PC-3 (cell line): ENCODE results near the gene HOXC11. TPM values are rescaled to one million over a fixed set of nuclear protein-coding genes. Genes with fewer than 3 reads are reported as not detected.

Experiments
- ATAC-seq: fragments of 200-7000 bp; cut with Tn5 transposase; 2 replicates; pipeline ENCODE4 v1.9.1; 2020; ENCODE audit warnings: mild to moderate bottlenecking, moderate library complexity
- BruUV-seq: library from RNA; stranded (reverse); fragments of 400-500 nt; replicated peaks from 2 replicates; lab custom pipeline; 2021; lab: Mats Ljungman, UMichigan
- CTCF ChIA-PET: fragments of 300-600 bp; sonication (Branson Sonifier 250); formaldehyde crosslinking; loops from one replicate; lab custom pipeline; 2022; ENCODE audit warnings: antibody characterized with exemption; lab: Charles Lee
- POLR2A ChIA-PET: fragments of 300-600 bp; sonication (Branson Sonifier 250); formaldehyde crosslinking; loops from one replicate; lab custom pipeline; 2022; ENCODE audit warnings: antibody characterized with exemption; ENCODE audit not compliant: unreplicated experiment; lab: Charles Lee
- DNase-seq: peaks from one replicate; pipeline ENCODE4 v3.0.0-alpha.2; 2015
- H2AFZ ChIP-seq: fragments of 300-600 bp; sonication (generic); 2 replicates; pipeline ENCODE4 v1.6.0; 2016; ENCODE audit warnings: antibody characterized with exemption, low read length
- H3F3A ChIP-seq: fragments of 300-600 bp; sonication (generic); one replicate; pipeline ENCODE4 v1.6.0; 2017; ENCODE audit warnings: antibody characterized with exemption, low read length, control low read depth, mild to moderate bottlenecking; ENCODE audit not compliant: unreplicated experiment
- H3K27ac ChIP-seq: fragments of 300-600 bp; sonication (generic); 2 replicates; pipeline ENCODE4 v1.5.1; 2016; ENCODE audit warnings: mild to moderate bottlenecking, low read length
- H3K27me3 ChIP-seq: fragments of 300-600 bp; sonication (generic); 2 replicates; pipeline ENCODE4 v1.6.1; 2016; ENCODE audit warnings: low read length, mixed read lengths
- H3K36me3 ChIP-seq: fragments of 300-600 bp; sonication (generic); 2 replicates; pipeline ENCODE4 v1.6.1; 2016; ENCODE audit warnings: low read depth, mixed run types, low read length, mixed read lengths
- H3K4me1 ChIP-seq: fragments of 300-600 bp; sonication (generic); 2 replicates; pipeline ENCODE4 v1.5.1; 2016; ENCODE audit warnings: low read length; ENCODE audit not compliant: insufficient read depth
- H3K4me2 ChIP-seq: fragments of 300-600 bp; sonication (generic); 2 replicates; pipeline ENCODE4 v1.6.0; 2016; ENCODE audit warnings: low read length
- H3K4me3 ChIP-seq: fragments of 300-600 bp; sonication (generic); 2 replicates; pipeline ENCODE4 v1.5.1; 2016; ENCODE audit warnings: mild to moderate bottlenecking, low read length, mixed read lengths
- H3K79me2 ChIP-seq: fragments of 300-600 bp; sonication (generic); 2 replicates; pipeline ENCODE4 v1.6.1; 2017; ENCODE audit warnings: low read length, mixed read lengths
- H3K9ac ChIP-seq: fragments of 300-600 bp; sonication (generic); 2 replicates; pipeline ENCODE4 v1.6.0; 2016; ENCODE audit warnings: mild to moderate bottlenecking, low read length
- H3K9me2 ChIP-seq: fragments of 300-600 bp; sonication (generic); replicated peaks from 2 replicates; pipeline ENCODE4 v1.6.1; 2016; ENCODE audit warnings: mixed run types, low read length, mixed read lengths
- H3K9me3 ChIP-seq: fragments of 300-600 bp; sonication (generic); 2 replicates; pipeline ENCODE4 v1.6.1; 2016; ENCODE audit warnings: low read length, mixed read lengths
- H4K20me1 ChIP-seq: fragments of 300-600 bp; sonication (generic); 2 replicates; pipeline ENCODE4 v1.6.1; 2016; ENCODE audit warnings: low read length, mixed read lengths
- EZH2 ChIP-seq: fragments of 300-600 bp; sonication (generic); IDR thresholded peaks from one replicate; pipeline ENCODE4 v1.6.1; 2017; ENCODE audit warnings: antibody characterized with exemption, mild to moderate bottlenecking, low read length; ENCODE audit not compliant: unreplicated experiment
- EZH2phosphoT487 ChIP-seq: fragments of 300-600 bp; sonication (generic); IDR thresholded peaks from 2 replicates; pipeline ENCODE4 v1.6.1; 2018; ENCODE audit warnings: mild to moderate bottlenecking, antibody characterized with exemption, low read length, borderline replicate concordance
- intact Hi-C: fragments of 100-400 bp; cut with micrococcal nuclease; formaldehyde crosslinking; loops from 2 replicates; pipeline ENCODE4 v1.9.0; 2023
- total RNA-seq: library from RNA; depleted of rRNA; stranded (reverse); fragments of >200 nt; gene quantifications from 2 replicates; pipeline ENCODE4 v1.2.3, GENCODE V29; 2014
- TF ChIP-seq, protein P1 (sequence below): fragments of 300-600 bp; sonication (generic); conservative IDR thresholded peaks from 2 replicates; pipeline ENCODE4 v1.5.1; 2017; ENCODE audit warnings: antibody characterized with exemption, low read depth, mild to moderate bottlenecking, low read length

The HOXC11 gene
- total RNA-seq, 1 experiment from 2014 or later: 0.84 TPM

DNA sequence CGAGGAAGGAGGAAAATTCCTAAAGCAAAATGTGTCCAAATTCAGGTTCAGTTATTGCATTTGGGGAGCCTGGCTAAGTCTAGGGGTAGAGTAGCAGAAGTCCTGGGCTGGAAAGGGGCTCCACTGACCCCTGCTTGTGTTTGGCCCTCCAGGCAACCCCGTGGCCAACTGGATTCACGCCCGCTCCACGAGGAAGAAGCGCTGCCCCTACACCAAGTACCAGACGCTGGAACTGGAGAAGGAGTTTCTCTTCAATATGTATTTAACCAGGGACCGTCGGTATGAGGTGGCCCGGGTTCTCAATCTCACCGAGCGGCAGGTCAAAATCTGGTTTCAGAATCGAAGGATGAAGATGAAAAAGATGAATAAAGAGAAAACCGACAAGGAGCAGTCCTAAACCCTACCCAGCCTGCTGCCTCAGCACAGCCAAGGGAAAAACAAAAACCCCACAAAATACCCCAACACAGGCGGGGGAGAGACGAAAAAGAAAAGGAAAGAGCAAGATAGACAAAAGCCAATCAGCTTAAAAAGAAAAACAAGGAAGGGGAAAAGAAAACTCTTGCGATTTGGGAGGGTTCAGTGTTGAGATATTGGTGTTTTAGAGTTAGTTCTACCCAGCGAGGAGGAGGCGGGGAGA is 29.5 kb downstream of the HOXC11 start:
- Histone ChIP-seq H3K4me1 (peaks cover 10% of the 10 kb centered on the region), H3K9ac (no peak overlapping the region), H3K9me2 (no peaks in the 10 kb centered on the region), H3K9me3 (no peaks in the 10 kb centered on the region), H3F3A (no peaks in the 10 kb centered on the region), H3K79me2 (peaks cover 16% of the 10 kb centered on the region; the same call in 1 of the 2 replicates), H3K4me3 (no peak overlapping the region), H3K27me3 (no peaks in the 10 kb centered on the region), H3K27ac (no peak overlapping the region), H3K4me2 (no peak overlapping the region), H3K36me3 (no peaks in the 10 kb centered on the region), H2AFZ (no peak overlapping the region), H4K20me1 (no peaks in the 10 kb centered on the region)
- no TSS peak for BruUV-seq
- TF ChIP-seq EZH2phosphoT487: no peak
- no peak for TF ChIP-seq EZH2
- TF ChIP-seq, protein P1, sequence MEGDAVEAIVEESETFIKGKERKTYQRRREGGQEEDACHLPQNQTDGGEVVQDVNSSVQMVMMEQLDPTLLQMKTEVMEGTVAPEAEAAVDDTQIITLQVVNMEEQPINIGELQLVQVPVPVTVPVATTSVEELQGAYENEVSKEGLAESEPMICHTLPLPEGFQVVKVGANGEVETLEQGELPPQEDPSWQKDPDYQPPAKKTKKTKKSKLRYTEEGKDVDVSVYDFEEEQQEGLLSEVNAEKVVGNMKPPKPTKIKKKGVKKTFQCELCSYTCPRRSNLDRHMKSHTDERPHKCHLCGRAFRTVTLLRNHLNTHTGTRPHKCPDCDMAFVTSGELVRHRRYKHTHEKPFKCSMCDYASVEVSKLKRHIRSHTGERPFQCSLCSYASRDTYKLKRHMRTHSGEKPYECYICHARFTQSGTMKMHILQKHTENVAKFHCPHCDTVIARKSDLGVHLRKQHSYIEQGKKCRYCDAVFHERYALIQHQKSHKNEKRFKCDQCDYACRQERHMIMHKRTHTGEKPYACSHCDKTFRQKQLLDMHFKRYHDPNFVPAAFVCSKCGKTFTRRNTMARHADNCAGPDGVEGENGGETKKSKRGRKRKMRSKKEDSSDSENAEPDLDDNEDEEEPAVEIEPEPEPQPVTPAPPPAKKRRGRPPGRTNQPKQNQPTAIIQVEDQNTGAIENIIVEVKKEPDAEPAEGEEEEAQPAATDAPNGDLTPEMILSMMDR: no peak
- CTCF ChIA-PET: interaction anchor here (0.6 kb wide), 1 partner anchor 245 kb away, joined by 15 read pairs; no protein-coding TSS in a partner anchor
- no peak for ATAC-seq
- POLR2A ChIA-PET: no interaction called here
- no peak for DNase-seq
- intact Hi-C loops: no loop called here

DNA sequence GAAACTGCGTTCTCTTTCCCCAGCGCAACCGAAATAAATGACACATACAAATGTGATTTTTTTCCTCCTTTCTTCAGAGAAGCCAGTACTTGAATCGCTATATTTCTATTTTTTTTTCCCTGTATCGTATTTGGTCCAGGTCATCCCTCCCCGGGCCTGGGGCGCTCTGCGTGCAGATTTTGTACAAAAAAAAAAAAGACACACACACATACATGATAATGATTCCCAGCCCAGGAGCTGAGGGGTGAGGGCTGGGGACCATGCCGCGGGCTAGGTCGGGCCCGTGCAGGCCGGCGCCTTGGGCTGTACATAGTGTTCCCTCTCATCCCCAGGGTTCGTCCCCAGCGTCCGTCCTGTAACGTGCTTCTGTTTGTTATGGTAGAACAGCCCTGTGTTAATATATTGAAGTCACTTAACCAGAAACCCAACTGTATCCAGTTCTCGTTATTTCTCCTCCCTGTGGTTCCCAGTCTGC is 30.0 kb downstream of the HOXC11 start:
- TF ChIP-seq, protein P1: no peak
- TF ChIP-seq EZH2: no peak
- no peak for TF ChIP-seq EZH2phosphoT487
- intact Hi-C loops: no loop called here
- Histone ChIP-seq H3K27me3 (no peaks in the 10 kb centered on the region), H3K27ac (no peak overlapping the region), H3K79me2 (peaks cover 10% of the 10 kb centered on the region; the same call in 1 of the 2 replicates), H3K4me2 (no peak overlapping the region), H3K4me3 (no peak overlapping the region), H2AFZ (no peak overlapping the region), H3K9me3 (no peaks in the 10 kb centered on the region), H3K4me1 (peaks cover 11% of the 10 kb centered on the region), H3F3A (no peaks in the 10 kb centered on the region), H3K9me2 (no peaks in the 10 kb centered on the region), H3K9ac (no peak overlapping the region), H3K36me3 (no peaks in the 10 kb centered on the region), H4K20me1 (no peaks in the 10 kb centered on the region)
- DNase-seq (no peak), ATAC-seq (no peak)
- POLR2A ChIA-PET: no interaction called here
- no TSS peak for BruUV-seq
- CTCF ChIA-PET: no interaction called here

DNA sequence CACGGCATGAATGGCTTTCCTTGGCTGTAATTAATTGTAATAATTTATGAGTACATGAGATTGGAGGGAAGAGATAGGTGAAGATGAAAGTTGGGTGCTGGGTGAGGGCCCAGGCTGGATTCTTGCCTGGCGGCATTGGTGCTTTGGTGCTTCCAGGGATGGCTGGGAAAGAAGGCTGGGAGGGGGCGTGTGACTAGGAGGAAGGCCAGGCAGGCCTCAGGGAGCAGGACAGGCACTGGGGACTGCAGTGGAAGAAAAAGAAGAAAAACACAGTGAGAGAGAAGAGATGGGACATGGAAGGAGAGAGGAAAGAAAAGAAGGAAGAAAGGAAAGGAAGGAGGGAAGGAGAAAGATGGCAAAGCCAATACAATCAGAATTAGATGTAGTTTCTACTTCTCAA is 30.7 kb downstream of the HOXC11 start:
- Histone ChIP-seq H3K4me2 (no peak overlapping the region), H3K4me1 (peaks cover 12% of the 10 kb centered on the region), H3K9me2 (no peaks in the 10 kb centered on the region), H3K36me3 (no peaks in the 10 kb centered on the region), H3F3A (no peaks in the 10 kb centered on the region), H3K9ac (no peak overlapping the region), H3K9me3 (no peaks in the 10 kb centered on the region), H3K79me2 (peaks cover 6% of the 10 kb centered on the region; the same call in 1 of the 2 replicates), H2AFZ (no peak overlapping the region), H3K27me3 (no peaks in the 10 kb centered on the region), H4K20me1 (no peaks in the 10 kb centered on the region), H3K4me3 (no peak overlapping the region), H3K27ac (no peak overlapping the region)
- intact Hi-C loops: no loop called here
- no peak for TF ChIP-seq EZH2phosphoT487
- no peak for TF ChIP-seq EZH2
- TF ChIP-seq, protein P1: no peak
- no peak for DNase-seq
- ChIA-PET CTCF (interaction anchor here (0.7 to 1.0 kb wide), 2 partner anchors 205 to 878 kb away, joined by 3 to 5 read pairs; no protein-coding TSS in a partner anchor), POLR2A (no interaction called here)
- BruUV-seq: no TSS peak
- no peak for ATAC-seq
